Measurements from ENCODE around the gene BOK.
"Not testable (repeated sequence)": the region's sequence is repeated elsewhere in the genome, so short reads cannot be mapped to it uniquely, and the experiment has no call there.

BOK gene, protein sequence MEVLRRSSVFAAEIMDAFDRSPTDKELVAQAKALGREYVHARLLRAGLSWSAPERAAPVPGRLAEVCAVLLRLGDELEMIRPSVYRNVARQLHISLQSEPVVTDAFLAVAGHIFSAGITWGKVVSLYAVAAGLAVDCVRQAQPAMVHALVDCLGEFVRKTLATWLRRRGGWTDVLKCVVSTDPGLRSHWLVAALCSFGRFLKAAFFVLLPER

DNA sequence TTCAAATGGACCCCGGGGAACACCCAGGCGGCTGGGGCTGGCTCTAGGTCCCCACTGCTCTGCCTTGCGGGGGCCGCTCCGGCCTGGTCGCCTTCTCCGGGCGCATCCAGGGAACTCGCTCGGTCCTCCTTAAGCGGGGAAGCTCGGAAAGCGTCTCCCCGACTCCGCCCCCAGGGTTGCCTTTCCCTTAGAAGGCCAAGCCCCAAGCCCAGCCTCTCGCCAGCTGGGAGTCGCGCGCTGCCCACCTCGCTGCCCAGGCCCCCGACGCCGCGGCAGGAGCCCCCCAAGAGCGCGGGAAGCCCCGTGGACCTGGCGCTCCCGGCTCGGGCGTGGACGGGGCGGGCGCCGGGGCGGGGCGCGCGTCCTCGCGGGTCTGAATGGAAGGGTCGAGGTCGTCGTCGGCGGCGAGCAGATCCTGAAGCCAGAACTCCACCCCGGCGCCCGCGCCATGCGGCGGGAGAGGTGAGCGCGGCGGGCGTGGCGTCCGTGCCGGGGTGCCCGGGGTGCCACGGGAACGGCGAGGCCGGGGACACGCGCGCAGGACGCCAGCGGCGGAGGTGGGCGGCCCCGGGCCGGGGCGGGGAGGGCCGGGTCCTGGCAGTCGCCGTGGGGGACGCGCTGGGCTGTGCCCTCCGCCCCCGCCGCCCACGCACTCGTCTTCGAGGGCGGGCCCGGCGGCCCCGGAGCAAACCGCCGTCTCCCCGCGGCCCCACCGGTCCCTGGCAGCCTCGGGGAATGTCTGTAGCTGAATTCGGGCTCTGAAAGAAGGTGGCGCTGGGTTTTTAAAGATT is at the start of gene BOK:
Gene BOK (plus strand): TSS at position 214 of the 791 bp plus-strand sequence. CDS start 739 bp downstream, outside the sequence.
- DNase-seq (ENCODE audit: low spot score) = no peak

DNA sequence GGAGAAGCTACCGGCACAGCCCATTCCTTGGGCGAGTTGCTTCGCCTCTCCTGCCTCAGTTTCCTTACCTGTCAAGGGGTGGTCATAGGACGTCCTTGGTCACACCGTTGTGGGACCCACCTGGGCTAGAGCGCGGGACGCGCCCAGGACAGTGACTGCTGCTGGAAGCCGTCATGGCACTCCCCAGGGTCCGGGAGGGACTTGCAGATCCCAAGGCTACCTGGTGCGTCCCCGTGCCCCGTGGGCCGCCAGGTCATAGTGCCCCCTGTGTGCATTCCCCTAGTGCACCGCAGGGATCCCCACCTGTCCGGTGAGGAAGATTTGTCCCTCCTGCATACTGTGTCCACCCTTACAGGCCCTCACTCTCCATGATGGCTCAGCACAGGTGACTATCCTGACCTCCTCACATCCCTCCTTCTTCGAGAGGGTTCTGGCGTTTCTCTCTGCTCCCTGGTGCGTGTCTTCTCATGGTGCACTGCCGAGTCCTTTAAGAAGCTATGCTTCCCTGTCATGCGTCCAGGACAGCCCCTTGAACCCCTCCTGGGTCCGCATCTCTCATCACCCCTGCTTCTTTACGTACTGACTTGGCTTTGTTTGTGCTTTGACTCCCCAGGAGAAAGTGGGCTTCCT is 49.3 kb upstream of the BOK start:
- no peak for DNase-seq (ENCODE audit: low spot score)

DNA sequence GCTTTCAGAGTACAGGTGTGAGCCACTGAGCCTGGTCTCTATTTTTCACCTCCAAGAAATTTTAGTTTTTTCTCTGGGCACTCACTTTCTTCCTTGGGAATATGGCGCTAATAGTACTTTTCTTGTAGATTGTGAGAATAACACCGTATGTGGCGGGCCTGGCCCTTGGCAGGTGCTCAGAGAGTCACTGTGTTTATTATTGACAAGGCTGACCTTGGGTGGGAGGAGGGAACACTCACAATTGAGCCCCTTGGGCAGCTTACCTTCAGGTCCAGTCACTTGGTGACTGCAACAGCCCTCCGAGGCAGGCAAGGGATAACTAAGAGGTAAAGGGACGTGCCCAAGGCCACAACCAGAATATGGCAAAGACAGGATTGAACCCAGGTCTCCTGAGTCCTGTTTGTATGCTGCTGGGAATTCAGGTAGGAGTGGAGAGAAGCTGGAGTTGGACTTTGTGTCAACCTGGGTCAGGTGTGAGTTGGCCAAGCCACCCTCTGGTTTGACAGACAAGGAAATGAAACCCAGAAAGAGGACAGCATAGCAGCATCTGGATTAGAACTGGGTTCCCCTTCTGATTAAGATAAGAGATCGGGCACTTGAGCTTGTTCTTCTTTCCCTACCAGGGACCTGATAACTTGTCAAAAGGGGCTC is 47.3 kb upstream of the BOK start:
- no peak for DNase-seq (ENCODE audit: low spot score)

DNA sequence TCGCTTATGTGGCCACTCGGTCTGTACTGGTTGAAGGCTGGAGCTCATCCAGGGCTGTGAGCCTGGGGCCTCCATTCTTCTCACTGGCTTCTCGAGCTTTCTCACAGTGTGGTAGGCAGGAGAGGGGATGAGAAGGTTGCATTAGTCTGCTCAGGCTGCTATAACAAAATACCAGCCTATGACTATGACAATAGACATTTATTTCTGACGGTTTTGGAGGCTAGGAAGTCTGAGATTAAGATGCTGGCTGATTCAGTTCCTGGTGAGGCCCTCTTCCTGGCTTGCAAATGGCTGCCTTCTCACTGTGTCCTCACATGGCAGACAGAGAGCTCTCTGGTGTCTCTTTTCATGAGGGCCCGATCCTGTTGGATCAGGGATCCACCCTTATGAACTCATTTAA is 44.0 kb upstream of the BOK start:
- DNase-seq (ENCODE audit: low spot score) = no peak

DNA sequence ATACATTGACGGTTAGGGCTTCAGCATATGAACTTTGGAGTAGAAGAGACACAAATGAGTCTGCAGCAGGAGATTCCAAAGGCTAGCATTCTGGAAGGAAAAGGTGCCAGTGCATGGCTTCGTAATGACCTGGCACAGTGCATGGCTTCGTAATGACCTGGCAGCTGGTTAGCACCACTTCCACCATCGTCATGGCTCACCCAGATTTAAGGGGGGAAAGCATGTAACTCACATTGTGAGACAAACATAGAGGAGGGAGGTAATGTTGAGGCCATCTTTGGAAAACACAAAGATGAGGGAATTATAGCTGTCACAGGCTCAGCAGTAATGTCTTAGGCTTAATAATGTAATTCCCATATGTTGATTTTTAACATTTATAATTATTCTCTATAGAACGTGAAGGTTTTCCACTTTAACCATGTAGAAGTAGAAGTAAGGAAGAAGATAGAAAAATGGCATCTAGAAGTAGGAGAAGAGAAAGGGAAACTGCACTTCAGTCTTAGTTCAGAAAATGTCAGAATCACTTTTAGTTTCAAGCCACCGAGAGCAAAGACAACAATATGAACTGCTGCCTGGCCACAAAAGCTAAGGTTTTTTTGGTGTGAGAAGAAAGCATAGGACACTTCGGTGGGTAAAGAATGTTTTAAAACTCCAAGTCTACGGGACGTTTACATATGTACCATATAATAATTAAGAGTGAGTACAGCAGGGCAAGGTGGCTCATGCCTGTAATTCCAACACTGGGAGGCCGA is 43.4 kb upstream of the BOK start:
- no peak for DNase-seq (ENCODE audit: low spot score)

DNA sequence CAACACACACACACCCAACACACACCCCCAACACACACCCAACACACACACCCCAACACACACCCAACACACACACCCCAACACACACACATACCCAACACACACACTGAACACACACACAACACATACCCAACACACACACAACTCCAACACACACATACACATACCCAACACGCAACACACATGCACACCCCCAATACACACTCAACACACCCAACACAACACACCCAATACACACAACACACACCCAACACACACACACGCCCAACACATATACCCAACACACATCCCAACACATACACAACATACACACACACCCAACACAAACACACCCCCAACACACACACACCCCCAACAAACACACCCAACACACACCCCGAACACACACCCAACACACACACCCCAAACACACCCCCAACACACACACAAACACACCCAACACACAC is 42.0 kb upstream of the BOK start:
- DNase-seq (ENCODE audit: low spot score) = no peak

DNA sequence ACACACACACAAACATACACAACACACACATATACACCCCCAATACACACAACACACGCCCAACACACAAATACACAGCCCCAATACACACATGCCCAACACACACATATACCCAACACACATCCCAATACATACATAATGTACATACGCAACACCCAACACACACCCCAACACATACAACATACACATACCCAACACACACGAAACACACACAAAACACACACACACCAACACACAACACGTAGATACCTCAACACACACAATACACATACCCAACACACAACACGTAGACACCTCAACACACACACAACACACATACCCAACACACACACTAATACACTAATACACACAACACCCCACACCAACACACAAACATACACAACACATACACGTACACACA is 41.2 kb upstream of the BOK start:
- no peak for DNase-seq (ENCODE audit: low spot score)

DNA sequence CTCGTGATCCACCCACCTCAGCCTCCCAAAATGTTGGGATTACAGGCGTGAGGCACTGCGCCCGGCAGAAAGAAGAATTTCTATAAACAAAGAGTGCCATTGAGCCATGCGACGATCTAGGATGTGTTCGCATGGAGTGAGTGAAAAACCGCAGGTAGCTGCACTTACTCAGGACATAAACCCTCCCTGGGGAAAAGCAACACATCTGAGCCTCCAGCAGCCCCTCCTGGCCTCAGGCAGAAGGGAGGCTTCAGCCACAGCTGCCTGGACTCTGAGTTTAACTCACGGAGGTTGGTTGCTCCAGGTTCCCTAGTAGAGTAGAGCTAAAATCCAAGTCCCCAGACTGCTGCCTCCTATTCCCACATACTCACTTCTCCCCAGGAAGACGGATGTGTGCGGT is 38.9 kb upstream of the BOK start:
- no peak for DNase-seq (ENCODE audit: low spot score)

DNA sequence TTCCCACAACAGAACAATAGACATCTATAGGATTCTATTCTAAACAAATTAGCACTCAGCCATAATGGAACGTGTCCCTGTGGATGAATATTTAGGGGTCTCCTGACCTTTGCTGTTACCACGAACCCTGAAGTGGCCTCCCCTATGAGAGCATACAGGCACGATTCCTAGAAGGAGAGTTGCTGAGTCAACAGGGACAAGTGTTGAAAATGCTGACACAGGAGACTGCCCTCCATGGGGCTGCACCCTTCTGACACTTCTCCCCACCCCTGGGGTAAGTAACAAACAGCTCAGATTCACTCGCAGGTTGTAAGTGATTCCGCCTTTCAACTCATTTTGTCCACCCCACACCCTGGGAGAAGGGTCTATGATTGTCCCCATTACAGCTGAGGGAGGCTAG is 36.1 kb upstream of the BOK start:
- DNase-seq (ENCODE audit: low spot score) = no peak

DNA sequence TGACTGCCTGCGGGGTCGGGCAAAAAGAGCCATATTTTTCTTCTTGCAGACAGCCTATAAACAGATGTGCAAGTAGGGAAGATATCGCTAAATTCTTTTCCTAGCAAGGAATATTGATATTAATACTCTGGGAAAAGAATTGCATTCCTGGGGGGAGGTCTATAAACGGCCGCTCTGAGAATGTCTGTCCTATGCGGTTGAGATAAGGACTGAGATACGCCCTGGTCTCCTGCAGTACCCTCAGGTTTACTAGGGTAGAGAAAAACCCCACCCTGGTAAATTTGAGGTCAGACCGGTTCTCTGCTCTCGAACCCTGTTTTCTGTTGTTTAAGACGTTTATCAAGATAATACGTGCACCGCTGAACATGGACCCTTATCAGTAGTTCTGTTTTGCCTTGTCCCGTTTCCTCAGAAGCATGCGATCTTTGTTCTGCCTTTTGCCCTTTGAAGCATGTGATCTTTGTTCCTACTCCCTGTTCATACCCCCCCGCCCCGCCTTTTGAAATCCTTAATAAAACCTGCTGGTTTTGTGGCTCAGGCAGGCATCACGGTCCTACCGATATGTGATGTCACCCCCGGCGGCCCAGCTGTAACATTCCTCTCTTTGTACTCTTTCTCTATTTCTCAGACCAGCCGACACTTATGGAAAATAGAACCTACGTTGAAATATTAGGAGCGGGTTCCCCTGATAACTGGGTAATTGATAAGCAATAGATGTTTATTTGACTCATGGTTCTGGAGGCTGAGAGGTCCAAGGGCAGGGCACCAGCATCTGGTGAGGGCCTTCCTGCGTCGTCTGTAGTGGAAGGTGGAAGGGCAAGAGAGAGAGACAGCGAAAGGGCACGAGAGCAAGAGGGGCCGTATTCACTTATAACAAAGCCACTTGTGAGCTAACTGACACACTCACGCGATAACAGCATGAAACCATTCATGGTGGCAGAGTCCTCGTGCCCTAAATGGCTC is 32.4 kb upstream of the BOK start:
- not testable (repeated sequence) for DNase-seq (ENCODE audit: low spot score)

DNA sequence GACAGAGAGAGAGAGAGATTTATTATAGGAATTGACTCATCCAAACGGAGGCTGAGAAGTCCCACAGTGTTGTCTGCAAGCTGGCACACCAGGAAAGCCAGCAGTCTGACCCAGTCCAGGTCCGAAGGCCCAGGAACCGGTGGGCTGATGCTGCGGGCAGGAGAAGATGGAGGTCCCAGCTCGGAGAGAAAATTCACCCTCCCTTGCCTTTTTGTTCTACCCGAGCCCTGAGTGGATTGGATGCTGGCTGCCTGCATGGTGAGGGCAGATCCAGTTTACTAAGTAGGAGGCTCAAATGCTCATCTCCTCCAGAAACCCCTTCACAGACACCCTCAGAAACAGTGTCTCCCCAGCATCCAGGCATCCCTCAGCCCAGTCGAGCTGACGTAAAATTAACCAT is 28.0 kb upstream of the BOK start:
- DNase-seq (ENCODE audit: low spot score) = no peak

DNA sequence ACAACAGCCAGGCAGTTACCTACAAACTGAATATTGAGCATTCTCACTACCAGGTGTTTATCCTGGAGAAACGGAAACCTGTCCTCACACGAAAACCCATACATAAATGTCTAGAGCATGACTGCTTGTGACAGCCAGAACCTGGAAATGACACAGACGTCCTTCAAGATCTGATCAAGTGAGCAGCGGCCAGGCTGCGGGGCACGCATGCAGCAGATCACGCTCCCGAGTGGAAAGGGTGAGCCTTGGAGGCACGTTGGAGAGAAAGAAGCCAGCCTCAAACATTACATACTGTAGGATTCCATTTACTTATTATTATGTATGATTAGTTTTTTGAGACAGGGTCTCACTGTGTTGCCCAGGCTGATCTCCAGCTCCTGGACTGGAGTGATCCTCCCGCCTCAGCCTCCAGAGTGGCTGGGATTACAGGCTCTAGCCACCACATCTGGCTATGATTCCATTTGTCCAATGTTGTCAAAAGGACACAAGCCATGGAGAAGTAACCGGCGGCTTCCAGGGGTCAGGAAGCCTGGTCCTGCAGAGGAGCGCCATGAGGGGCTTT is 27.3 kb upstream of the BOK start:
- no peak for DNase-seq (ENCODE audit: low spot score)

DNA sequence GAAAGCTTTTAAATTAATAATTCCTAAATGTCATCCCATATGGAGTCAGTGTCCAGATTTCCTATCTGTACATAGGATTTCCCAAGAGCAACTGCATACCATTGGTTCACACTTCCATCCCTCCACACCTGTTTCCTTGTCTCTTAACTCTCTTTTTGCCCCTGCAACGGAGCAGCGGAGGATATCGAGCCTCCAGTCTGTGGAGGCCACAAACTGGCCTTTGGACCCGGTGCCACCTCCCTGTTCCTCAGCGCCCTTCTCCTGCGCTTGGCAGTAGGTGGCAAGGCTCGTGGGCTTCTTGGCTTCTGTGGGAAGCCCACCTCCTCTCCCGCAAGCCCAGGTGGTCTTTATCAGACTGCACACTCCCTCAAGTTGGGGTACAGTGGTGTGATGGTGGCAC is 26.4 kb upstream of the BOK start:
- DNase-seq (ENCODE audit: low spot score) = no peak

DNA sequence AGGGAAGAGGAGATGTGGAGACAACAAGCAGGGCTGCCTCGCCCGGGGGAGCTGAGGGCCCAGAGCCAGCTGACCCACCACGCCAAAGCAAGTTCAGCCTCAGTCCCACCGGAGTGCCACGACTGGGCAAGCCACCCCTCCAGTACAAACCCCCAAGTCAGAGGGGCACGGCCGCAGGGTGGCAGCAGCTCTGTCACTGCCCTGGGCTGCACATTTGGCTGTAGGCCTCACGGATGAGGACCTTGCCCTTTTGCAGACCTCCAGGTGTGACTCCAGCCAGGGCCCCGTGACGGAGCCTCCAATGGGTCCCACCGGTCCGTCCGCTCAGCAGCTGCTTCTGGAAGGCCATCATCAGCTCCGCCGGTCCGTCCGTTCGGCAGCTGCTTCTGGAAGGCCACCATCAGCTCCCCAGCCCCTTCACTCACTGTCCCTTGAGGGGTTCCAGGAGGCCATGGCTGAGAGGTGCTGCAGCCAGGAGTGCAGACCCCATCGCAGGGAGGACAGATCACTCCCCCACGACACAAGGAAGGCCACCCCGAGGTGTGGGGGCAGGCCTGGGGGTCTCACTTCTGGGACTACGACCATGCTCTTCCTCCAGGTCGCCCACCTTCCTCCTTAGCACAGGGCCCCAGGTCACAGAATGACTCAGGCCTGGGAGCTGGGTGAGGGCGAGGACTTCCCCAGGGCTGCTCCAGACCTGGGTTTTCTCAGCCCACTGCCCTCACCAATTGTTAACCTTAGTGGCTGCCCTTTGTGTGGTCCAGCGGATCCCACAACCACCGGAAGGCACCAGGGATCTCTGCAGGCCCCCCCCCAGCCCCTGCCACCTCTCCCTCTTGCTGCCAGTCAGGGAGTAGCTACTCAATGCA is 25.6 kb upstream of the BOK start:
- no peak for DNase-seq (ENCODE audit: low spot score)

DNA sequence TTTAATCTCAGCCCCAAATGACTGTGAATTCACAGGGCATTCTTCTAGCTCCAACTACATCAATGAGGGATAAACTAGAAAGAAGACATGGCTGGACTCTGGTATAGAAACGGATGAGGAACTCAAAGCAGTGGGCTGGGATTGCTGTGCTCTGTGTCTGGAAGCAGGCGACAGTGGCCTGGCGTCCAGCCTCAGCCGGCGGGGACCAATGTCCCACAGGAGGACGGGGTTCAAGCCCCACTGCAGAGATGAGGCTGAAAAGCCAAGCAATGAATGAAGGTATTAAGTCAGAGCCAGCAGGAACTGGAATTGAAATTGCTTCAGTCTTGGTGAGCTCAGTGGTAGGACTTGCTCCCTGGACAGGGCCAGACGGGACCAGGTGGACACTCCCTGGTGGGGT is 24.3 kb upstream of the BOK start:
- DNase-seq (ENCODE audit: low spot score) = no peak

DNA sequence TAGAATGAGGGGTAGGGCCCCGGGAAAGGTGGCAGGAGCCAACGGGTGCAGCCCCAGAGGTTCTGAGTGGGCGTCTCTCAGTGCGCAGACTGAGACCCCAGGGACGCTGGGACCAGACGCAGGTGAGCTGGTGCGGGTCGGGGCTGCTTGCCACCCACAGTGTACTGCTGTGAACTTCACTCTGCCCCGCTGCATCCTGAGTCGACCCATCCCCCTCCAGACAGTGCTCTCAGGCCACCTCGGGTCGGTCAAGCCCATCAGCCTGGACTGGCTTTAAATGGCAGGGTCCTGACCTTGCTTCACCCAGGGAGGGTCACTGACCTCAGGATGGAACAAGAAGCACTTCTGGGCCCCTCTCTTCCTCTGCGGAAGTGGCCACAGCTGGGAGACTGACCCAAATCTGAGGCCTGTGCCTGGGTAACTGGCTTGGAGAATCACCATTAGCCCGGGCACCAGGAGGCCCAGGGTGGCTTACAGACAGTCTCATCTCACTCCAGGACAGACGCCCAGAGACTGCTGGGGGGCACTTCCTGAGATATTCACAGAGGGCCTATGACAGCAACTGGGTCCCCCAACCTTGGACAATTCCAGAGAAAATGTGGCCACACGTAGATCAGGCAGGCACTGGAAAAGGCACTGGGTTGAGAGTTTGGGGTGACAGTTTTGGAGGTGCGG is 23.7 kb upstream of the BOK start:
- no peak for DNase-seq (ENCODE audit: low spot score)

DNA sequence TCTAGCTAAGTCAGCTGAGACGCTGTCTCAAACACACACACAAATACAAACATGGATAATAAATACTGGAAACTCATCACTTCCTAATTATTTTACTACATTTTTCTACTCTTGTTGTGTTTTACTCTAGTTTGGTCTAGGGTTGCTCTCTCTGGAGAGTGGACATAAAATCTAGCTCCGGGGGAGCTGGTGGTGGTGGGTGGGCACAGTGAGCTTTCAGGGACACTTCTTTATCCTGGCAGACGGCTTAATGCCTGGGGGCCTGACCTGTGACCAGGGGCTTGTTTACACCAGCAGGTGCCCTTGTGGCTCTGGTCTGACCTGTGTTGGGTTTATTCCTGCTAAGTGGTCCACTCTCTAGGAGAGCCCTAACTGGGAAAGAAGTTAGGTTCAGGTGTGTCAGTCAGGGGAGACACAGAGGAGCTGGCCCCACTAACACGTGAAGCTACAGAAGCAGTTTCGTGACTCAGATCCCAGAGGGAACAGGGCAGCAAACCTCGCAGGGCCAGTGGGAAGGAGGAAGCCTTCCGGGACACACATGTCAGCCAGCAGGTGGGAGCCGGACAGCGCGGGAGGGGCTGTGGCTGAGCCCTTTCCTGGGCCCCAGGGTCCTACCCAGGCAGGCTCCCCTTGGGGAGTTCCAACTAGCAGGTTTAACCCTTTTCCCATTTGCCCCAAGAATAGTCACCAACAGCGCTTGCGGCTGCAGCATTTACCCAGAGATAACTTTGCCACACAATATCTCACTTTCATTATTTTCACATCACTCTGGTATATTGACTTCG is 22.5 kb upstream of the BOK start:
- DNase-seq (ENCODE audit: low spot score) = no peak
